ENCODE results near the gene DIP2C.
A peak's percentile ranks its signal among the peaks of the same experiment; 100 is the strongest.
"Not testable (repeated sequence)": the region's sequence is repeated elsewhere in the genome, so short reads cannot be mapped to it uniquely, and the experiment has no call there.

DIP2C gene

DNA sequence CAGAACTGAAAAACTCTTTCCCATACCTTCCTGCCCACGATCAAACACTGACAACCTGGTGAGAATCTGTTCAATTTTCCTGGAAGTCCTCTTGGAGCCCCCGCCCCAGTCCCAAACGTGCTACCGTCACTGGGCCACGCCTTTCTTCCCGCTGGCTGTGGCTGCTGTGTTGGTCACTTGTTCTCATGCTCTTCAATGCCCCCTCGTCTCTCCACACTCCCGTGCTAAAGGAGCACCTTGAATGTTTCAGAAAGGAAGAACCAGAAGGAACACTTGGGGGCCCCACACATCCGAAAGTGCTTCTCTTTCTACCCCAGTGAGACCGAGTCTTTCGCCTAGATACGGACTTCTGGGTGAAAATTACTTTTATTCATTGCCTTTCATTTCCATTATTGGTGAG is 215.1 kb downstream of the DIP2C start:
- no peak for DNase-seq

GRCh38 chr10:472241-472910 is 217.1 kb downstream of the DIP2C start:
- DNase-seq: no peak

- no peak for DNase-seq
Observed at GRCh38 chr10:470339-471003, 219.0 kb downstream of the DIP2C start.

- DNase-seq: no peak
Observed at GRCh38 chr10:469947-470338, 219.5 kb downstream of the DIP2C start.

- DNase-seq: no peak
Observed at GRCh38 chr10:459743-460142, 229.7 kb downstream of the DIP2C start.

DNA sequence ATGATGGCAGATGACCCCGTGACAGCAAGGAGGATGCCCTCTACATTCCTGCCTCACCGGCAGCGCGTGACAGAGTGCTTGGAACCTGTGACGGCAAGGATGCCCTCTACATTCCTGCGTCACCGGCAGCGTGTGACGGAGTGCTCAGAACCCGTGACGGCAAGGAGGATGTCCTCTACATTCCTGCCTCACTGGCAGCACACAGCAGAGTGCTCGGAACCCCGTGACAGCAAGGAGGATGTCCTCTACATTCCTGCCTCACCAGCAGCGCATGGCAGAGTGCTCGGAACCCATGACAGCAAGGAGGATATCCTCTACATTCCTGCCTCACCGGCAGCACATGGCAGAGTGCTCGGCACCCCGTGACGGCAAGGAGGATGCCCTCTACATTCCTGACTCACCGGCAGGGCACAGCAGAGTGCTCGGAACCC is 231.0 kb downstream of the DIP2C start:
- DNase-seq: no peak

- DNase-seq: no peak
Observed at GRCh38 chr10:456486-456885, 233.0 kb downstream of the DIP2C start.

- no peak for DNase-seq
Observed at GRCh38 chr10:454860-455259, 234.6 kb downstream of the DIP2C start.

- DNase-seq: no peak
Observed at GRCh38 chr10:453647-454046, 235.8 kb downstream of the DIP2C start.

DNA sequence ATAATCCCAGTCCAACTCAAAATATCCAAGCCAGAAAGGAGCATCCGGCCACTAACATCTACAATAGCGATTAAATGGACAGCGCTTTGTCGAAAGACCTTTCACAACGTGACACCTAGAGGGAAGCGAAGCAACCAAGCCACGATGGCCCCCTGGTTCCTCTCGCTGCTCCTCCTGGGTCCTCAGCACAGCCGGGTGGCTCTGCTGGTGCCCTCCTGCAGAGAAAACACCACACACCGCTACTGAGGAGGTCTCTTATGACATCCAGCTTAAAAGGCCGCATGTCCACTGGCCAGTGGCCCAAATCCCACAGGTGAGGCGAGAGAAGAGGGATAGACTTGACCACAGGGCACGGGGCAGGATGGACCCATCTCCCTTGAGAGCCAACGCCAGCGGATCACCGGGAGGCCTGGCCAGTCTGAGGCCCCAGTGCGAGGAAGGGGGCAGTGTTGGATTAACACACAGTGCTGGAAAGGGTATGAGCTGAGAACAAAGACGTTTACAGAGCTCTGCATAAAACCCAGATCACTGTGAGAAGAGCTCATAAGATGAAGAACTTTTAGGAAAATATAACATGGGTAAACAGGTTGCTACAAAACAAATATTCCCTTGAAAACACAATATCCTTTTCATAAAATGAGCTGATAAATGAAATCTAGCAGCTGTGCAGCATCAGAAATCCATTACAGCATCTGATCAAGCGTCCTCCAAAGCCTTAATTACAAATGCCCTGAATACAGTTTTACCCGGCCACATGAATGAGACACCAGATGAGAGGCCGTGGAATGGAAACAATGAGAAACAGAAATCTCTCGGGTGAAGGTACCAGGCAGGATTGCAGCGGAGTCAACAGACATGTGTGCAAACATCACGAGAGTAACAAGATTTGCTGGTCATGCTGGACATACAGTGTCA is 236.7 kb downstream of the DIP2C start:
- DNase-seq: no peak

DNA sequence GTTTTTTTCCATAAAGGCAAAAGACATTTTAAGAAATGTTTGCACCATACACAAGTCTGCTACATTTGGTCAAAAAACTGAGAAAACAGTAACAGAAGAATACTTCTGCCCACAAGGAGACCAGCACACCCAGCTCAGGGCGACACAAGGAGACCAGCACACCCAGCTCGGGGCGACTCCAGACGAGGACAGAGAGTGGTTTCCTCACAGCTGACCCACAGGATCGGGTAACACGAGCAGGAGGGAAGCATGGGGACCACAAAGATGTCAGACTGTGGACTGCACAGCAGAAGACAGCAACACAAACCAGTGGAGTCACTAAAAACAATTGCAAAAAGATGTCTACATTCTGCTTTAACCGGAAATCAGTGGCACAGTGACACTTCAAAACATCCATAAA is 237.6 kb downstream of the DIP2C start:
- no peak for DNase-seq

GRCh38 chr10:451021-451471 is 238.4 kb downstream of the DIP2C start:
- DNase-seq: no peak

- DNase-seq: no peak
Observed at GRCh38 chr10:450463-450862, 239.0 kb downstream of the DIP2C start.

- not testable (repeated sequence) for DNase-seq
Observed at GRCh38 chr10:449331-449730, 240.1 kb downstream of the DIP2C start.

DNA sequence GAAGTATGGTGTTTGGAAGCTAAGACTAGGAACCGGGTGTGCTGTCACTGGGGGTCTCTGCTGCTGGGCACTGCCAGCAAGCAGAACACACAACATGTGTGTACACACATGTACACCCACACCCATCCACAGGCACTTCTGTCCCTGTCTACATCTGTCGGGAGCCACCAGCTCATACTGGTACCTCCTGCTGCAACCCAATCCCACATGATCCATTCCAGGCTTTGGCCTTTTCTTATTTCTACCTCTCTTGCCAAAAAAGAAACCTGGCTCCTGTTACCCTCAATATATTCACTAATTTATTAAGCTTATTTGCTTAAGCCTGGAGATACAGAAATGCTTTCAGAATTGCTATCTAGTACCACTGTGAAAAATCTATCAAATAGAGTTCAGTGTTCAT is 246.0 kb downstream of the DIP2C start:
- no peak for DNase-seq

DNA sequence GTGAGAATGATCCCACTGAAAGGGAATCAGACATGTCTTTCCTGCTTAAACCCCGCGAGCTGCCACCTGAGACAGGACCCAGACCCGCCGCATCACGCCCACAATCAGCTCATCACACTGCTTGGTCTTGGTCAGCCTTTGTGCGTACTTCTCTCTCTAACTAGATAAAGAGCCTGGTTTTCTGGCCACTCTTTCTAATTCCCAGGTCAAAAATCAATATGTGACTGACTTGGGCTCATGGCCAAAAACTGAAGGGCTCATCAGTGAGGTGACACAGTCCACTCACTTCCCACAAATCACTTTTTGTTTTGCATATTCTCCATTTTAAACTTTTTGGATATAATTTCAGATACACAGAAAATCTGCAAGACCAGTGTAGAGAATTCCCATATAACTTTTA is 247.3 kb downstream of the DIP2C start:
- no peak for DNase-seq

DNA sequence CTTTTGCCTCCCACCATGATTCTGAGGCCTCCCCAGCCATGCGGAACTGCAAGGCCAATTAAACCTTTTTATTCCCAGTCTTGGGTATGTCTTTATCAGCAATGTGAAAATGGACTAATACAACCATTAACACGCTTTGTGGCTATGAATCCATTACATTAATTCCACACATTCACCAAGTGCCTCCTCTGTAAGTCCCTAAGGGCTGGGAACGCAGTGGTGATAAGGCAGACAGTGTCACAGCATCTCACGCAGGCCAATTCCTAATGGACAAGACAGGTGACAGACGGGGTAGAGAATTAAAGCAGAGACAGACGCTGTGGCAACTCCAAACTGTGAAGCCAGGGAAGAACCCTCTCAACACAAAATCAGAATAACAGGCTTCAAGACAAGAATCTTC is 247.8 kb downstream of the DIP2C start:
- DNase-seq: no peak

GRCh38 chr10:440127-440526 is 249.3 kb downstream of the DIP2C start:
- no peak for DNase-seq

DNA sequence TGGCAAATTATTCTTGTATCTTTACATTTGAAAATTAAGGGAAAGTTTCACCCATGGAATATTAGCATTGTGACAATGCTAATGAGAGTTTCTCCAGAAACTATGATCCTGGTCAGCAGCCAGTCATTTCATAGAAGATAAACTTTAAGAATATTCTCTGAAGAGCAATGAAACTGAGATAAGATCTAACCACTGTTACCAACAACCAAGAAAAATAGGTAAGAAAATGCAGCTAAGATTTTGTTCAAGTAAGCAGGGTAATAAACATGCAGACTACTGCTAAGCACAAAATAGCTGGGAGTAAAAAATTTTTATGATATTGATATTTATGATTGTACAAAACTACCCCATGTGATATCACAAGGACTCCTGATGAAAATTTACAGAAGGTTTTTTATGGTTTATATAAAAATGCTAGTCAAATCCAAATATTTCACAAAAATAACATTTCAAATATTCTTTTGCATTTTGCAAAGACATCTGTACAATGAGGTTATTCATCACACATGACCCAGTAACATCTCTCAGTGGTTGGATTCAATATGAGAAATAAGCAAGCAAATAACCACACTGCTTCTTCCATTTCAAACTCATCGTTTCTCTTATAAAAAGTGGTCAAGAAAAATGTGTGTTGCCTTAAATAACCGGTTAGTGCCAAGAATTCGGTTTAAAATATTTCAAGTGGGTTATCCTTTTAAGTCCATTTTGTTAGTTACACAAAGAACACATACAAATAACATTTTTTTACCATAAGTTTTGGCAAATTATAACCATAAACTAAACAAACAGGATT is 251.6 kb downstream of the DIP2C start:
- no peak for DNase-seq

GRCh38 chr10:436911-437665 is 252.4 kb downstream of the DIP2C start:
- peak; percentile 32 for DNase-seq

- DNase-seq: peak; percentile 56
Observed at GRCh38 chr10:436013-436697, 253.3 kb downstream of the DIP2C start.

Measured in NCI-H774 (cell line).